Measurements from ENCODE around the gene CXCL5. TPM values are rescaled to one million over a fixed set of nuclear protein-coding genes. Genes with fewer than 3 reads are reported as not detected.

The CXCL5 gene
- total and polyA plus RNA-seq, 2 of the 4 experiments (the other 2 are of a cell fraction), result 0.14 TPM; not detected in 1

DNA sequence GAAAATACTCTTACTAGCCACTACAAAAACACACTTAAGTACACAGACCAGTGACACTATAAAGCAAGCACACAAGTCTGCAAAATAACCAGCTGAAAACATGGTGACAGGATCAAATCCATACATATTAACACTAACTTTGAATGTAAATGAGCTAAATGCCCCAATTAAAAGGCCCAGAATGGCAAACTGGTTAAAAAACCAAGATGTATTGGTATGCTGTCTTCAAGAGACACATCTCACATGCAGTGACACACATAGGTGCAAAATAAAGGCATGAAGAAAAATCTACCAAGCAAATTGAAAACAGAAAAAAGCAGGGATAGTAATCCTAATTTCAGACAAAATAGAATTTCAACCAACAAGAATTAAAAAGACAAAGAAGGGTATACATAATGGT, 27.5 kb downstream of the CXCL5 start:
- Histone ChIP-seq H3K56ac (ENCODE audit: extremely low read depth, insufficient read depth, low read length) (no peak overlapping the region), H3K9me3 (ENCODE audit: control insufficient read depth, insufficient read depth, low read length) (0 out of 2 replicates have a peak, but pooled peaks cover 4% of the 10 kb centered on the region), H3K4me2 (ENCODE audit: low read depth, low read length) (no peak overlapping the region), H3K18ac (ENCODE audit: low read depth, low read length) (no peak overlapping the region), H2AK5ac (ENCODE audit: low read depth, low read length) (no peak overlapping the region), H4K20me1 (ENCODE audit: insufficient read depth, low read length) (no peaks in the 10 kb centered on the region), H2AFZ (replicated peaks; ENCODE audit: low read length, poor library complexity) (no peak overlapping the region), H2BK15ac (ENCODE audit: low read depth, low read length) (no peak overlapping the region), H4K5ac (ENCODE audit: low read depth, low read length) (no peak overlapping the region), H3K36me3 (ENCODE audit: control insufficient read depth, insufficient read depth, low read length) (no peaks in the 10 kb centered on the region), H3K4me1 (ENCODE audit: control insufficient read depth, insufficient read depth, low read length) (no peaks in the 10 kb centered on the region), H4K91ac (ENCODE audit: insufficient read depth, low read depth, low read length) (no peak overlapping the region), H3K4me3 (ENCODE audit: insufficient read depth, low read depth, low read length) (no peak overlapping the region), H3K4ac (ENCODE audit: low read depth, low read length) (no peak overlapping the region), H2BK20ac (ENCODE audit: low read depth, low read length) (no peak overlapping the region), H2BK120ac (ENCODE audit: low read depth, low read length) (no peak overlapping the region), H3K27ac (ENCODE audit: insufficient read depth, low read length) (no peak overlapping the region), H3K79me1 (ENCODE audit: low read depth in 1 of 2, low read length in 2 of 2) (no peaks in the 10 kb centered on the region), H3K14ac (replicated peaks; ENCODE audit: low read depth, low read length) (no peak overlapping the region), H3K9ac (ENCODE audit: low read depth, low read length) (no peak overlapping the region), H2AK9ac (replicated peaks; ENCODE audit: low read depth, low read length, poor library complexity) (no peak overlapping the region), H3K9me1 (ENCODE audit: insufficient read depth, low read length) (no peaks in the 10 kb centered on the region), H4K8ac (ENCODE audit: low read depth in 2 of 2, low read length in 2 of 2) (no peak overlapping the region), H2BK5ac (ENCODE audit: low read depth, low read length, poor library complexity, severe bottlenecking) (no peak overlapping the region), H3K27me3 (ENCODE audit: control insufficient read depth, insufficient read depth, low read length) (no peaks in the 10 kb centered on the region), H3K23ac (ENCODE audit: low read depth, low read length) (no peak overlapping the region)
- POLR2A ChIA-PET (ENCODE audit: unreplicated experiment), result no interaction called here
- no peak for ATAC-seq (ENCODE audit: low read depth)
- dilution Hi-C loops (cut with HindIII; ENCODE audit: low sequenced_read_pairs, unreplicated experiment) (no loop called here), in situ Hi-C loops (cut with MboI; ENCODE audit: low sequenced_read_pairs) (no loop called here), intact Hi-C loops (cut with micrococcal nuclease) (no loop called here)
- no peak for DNase-seq
- CTCF ChIA-PET, result no interaction called here
- no TSS peak for BruUV-seq (replicated peaks)
- TF ChIP-seq POLR2A (IDR thresholded peaks at IDR 0.05; ENCODE audit: low read depth, low read length) (no peak), NFE2L2 (IDR thresholded peaks at IDR 0.05; ENCODE audit: low read depth, low read length) (no peak), CEBPB (IDR thresholded peaks at IDR 0.05; ENCODE audit: low read depth, low read length) (no peak), MXI1 (IDR thresholded peaks at IDR 0.05; ENCODE audit: borderline replicate concordance, low read depth, low read length) (no peak), BHLHE40 (IDR thresholded peaks at IDR 0.05; ENCODE audit: low read depth, low read length) (no peak), FOS (IDR thresholded peaks at IDR 0.05; ENCODE audit: low read depth, low read length) (no peak)
